Loucy (cell line): ENCODE measurements around the gene NUSAP1.

Experiments used
- H2AFZ ChIP-seq: fragments of 200-600 bp; sonication (generic); 2 replicates; pipeline ENCODE4 v1.6.0; 2016; ENCODE audit warnings: antibody characterized with exemption, mild to moderate bottlenecking, low read length, moderate library complexity
- H3F3A ChIP-seq: fragments of 200-600 bp; 2 replicates; pipeline ENCODE4 v1.6.0; 2016; ENCODE audit warnings: antibody characterized with exemption, low read depth, mild to moderate bottlenecking
- H3K27me3 ChIP-seq: fragments of 200-600 bp; sonication (generic); 2 replicates; pipeline ENCODE4 v1.6.1; 2014; ENCODE audit warnings: low read length, mild to moderate bottlenecking; ENCODE audit not compliant: insufficient read depth, poor library complexity, severe bottlenecking
- H3K36me3 ChIP-seq: fragments of 200-600 bp; sonication (generic); 2 replicates; pipeline ENCODE4 v1.6.1; 2016; ENCODE audit warnings: low read length; ENCODE audit not compliant: insufficient read depth
- H3K4me1 ChIP-seq: fragments of 200-600 bp; sonication (generic); 2 replicates; pipeline ENCODE4 v1.5.1; 2014; ENCODE audit warnings: low read length, mild to moderate bottlenecking; ENCODE audit not compliant: insufficient read depth, poor library complexity, severe bottlenecking
- H3K4me2 ChIP-seq: fragments of 200-600 bp; sonication (generic); 2 replicates; pipeline ENCODE4 v1.6.0; 2014; ENCODE audit warnings: antibody characterized with exemption, low read length, low read depth, mild to moderate bottlenecking; ENCODE audit not compliant: poor library complexity, severe bottlenecking
- H3K4me3 ChIP-seq: fragments of 200-600 bp; sonication (generic); 2 replicates; pipeline ENCODE4 v1.5.1; 2014; ENCODE audit warnings: low read length, mild to moderate bottlenecking, mixed read lengths; ENCODE audit not compliant: poor library complexity, severe bottlenecking
- H3K79me2 ChIP-seq: fragments of 200-600 bp; sonication (generic); 2 replicates; pipeline ENCODE4 v1.6.1; 2014; ENCODE audit warnings: low read length; ENCODE audit not compliant: insufficient read depth
- H3K9ac ChIP-seq: fragments of 200-600 bp; sonication (generic); 2 replicates; pipeline ENCODE4 v1.6.0; 2014; ENCODE audit warnings: mild to moderate bottlenecking, low read depth, low read length, moderate library complexity; ENCODE audit not compliant: poor library complexity, severe bottlenecking
- H3K9me2 ChIP-seq: fragments of 200-600 bp; sonication (generic); replicated peaks from 2 replicates; pipeline ENCODE4 v1.6.1; 2016; ENCODE audit warnings: low read depth, low read length, mixed read lengths
- H3K9me3 ChIP-seq: fragments of 200-600 bp; sonication (generic); 2 replicates; pipeline ENCODE4 v1.6.1; 2014; ENCODE audit warnings: mild to moderate bottlenecking, antibody characterized with exemption, low read length, low read depth; ENCODE audit not compliant: insufficient read depth
- H4K20me1 ChIP-seq: fragments of 200-600 bp; sonication (generic); 2 replicates; pipeline ENCODE4 v1.6.0; 2014; ENCODE audit warnings: antibody characterized with exemption, low read length, mild to moderate bottlenecking; ENCODE audit not compliant: insufficient read depth, poor library complexity, severe bottlenecking
- CTCF ChIP-seq: fragments of 200-600 bp; sonication (generic); conservative IDR thresholded peaks from 2 replicates; pipeline ENCODE4 v1.5.1; 2014; ENCODE audit warnings: mild to moderate bottlenecking, antibody characterized with exemption, low read length
- EZH2phosphoT487 ChIP-seq: fragments of 200-600 bp; IDR thresholded peaks from 2 replicates; pipeline ENCODE4 v1.6.1; 2018; ENCODE audit warnings: antibody characterized with exemption, mild to moderate bottlenecking, moderate library complexity, borderline replicate concordance

NUSAP1 gene

DNA sequence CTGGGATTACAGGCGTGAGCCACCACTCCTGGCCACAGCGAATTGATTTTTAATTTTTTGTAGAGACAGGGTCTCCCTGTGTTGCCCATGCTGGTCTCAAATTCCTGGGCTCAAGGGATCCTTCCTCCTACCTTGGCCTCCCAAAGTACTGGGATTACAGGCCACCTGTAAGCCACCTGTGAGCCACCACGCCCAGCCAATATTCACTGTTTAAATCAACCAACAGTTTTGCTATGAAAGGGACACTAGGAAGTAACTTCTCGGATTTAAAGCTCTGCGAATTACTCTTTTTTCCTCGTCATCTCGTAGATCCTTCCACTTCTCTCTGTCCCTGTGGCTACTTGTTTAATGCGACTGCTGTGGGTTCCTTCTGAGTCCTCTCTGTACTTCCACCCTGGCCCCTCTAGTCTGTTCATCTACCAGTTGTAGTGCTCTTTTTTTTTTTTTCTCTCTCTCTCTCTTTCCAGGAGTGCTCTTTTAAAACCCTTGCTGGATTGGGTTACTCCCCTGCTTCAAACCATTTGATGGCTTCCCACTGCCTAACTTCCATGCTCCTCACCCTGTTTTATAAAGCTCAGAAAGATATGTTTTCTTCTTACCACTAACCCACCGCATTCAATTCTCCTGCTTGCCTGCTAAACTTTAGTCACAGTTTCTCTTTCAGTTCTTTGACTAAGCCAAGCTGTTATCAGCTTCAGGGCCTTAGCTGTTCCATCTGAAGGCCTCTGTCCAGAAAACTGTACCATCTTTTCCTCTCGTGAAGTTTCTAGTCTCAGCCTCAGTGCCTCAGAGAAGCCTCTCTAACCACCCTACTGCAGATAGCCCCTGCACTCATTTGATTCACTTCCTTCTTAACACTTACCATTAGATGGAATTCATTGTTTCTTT lies 96.6 kb downstream of the NUSAP1 start:
- Histone ChIP-seq H3K9me2 (no peaks in the 10 kb centered on the region), H3K9me3 (no peaks in the 10 kb centered on the region), H3K27me3 (no peaks in the 10 kb centered on the region), H3K36me3 (peaks cover 1% of the 10 kb centered on the region; the same call in 1 of the 2 replicates), H3K79me2 (peaks cover 84% of the 10 kb centered on the region), H3K4me3 (no peak overlapping the region), H4K20me1 (peaks cover 40% of the 10 kb centered on the region), H3K4me1 (peaks cover under 1% of the 10 kb centered on the region), H2AFZ (no peak overlapping the region), H3F3A (0 out of 2 replicates have a peak, but pooled peaks cover 3% of the 10 kb centered on the region), H3K9ac (no peak overlapping the region), H3K4me2 (no peak overlapping the region)
- TF ChIP-seq EZH2phosphoT487 (no peak), CTCF (no peak)
